ENCODE results near the gene PYROXD2. TPM values are rescaled to one million over a fixed set of nuclear protein-coding genes. Genes with fewer than 3 reads are reported as not detected.

PYROXD2 gene
- total RNA-seq, 6 experiments from 2014 or later, result 3.0 to 25.3 (median 7.1) TPM

DNA sequence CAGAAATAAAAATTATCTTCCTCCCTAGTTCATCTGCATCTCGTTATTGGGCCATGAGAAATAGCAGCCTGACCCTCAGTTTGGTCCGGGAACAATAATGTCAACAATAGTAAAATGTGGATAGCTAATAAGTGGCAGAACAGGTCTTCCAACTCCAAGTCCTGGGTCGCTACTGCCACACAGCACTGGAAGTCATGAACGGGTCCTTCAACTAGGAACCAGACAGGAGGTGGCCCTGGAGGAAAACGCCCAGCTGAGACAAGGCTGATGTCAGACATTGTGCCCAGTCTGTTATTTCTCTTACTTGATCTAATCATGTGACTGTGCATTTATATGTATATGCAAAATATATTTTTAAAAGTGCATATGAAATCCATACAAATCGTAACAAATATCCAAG lies 51.8 kb downstream of the PYROXD2 start:
- TF ChIP-seq, protein P1, sequence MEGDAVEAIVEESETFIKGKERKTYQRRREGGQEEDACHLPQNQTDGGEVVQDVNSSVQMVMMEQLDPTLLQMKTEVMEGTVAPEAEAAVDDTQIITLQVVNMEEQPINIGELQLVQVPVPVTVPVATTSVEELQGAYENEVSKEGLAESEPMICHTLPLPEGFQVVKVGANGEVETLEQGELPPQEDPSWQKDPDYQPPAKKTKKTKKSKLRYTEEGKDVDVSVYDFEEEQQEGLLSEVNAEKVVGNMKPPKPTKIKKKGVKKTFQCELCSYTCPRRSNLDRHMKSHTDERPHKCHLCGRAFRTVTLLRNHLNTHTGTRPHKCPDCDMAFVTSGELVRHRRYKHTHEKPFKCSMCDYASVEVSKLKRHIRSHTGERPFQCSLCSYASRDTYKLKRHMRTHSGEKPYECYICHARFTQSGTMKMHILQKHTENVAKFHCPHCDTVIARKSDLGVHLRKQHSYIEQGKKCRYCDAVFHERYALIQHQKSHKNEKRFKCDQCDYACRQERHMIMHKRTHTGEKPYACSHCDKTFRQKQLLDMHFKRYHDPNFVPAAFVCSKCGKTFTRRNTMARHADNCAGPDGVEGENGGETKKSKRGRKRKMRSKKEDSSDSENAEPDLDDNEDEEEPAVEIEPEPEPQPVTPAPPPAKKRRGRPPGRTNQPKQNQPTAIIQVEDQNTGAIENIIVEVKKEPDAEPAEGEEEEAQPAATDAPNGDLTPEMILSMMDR (IDR thresholded peaks at IDR 0.05), result no peak
- no peak for TF ChIP-seq POLR2A (IDR thresholded peaks at IDR 0.05)
- Histone ChIP-seq H3K9me3 (no peaks in the 10 kb centered on the region), H3K36me3 (no peaks in the 10 kb centered on the region), H3K4me1 (no peaks in the 10 kb centered on the region), H3K27ac (no peak overlapping the region), H3K4me3 (no peak overlapping the region), H3K27me3 (no peaks in the 10 kb centered on the region)
- DNase-seq (no peak), ATAC-seq (no peak)
- WGBS (ENCODE audit: insufficient coverage, low coverage, low lambda C conversion rate, missing lambda C conversion rate), result 80% methylated on average over 6 of the region's 6 CpGs
- intact Hi-C loops (cut with DNase I), result no loop called here

DNA sequence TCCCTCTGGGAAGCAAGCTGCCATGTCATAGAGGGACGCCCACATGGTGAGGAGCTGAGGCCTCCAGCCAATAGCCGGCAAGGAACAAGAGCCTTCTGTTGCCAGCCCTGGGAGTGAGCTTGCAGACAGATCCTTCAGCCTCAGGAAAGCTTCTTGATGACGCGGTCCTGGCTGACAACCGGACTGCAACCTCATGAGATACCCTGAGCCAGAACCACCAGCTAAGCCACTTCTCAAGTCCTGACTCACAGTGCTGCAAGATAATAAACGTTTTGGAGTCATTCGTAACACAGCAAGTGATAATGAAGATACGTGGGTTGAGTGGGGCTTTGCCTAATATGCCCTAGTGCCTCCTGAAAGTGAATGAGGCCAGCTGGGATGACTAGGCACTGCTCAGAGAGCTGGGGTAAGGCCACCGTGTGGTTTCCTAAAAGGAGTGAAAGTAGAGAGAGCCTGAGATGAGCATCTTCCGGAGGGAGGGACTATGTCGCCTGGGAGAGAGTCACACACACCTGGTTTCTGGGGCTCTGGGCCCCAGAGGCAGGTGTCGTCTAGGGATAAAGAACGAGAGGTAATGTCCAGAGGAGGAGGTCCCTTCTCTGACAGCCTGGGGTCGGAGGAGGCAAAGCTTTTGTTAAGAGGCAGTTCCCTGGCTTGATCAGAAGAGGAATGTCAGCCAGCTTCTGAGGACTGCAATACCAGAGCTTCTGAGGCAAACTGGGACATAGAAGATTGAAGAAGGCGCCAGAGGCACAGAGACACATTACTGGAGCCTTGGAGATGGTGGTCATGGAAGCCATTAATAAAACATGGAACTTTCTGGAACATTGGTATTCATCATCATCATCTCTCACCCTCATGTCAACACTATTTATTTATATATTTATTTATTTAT lies 53.6 kb downstream of the PYROXD2 start:
- intact Hi-C loops (cut with DNase I), result no loop called here
- ATAC-seq (peak; percentile 31 to 59 (median 42)), DNase-seq (no peak)
- WGBS (ENCODE audit: insufficient coverage, low coverage, low lambda C conversion rate, missing lambda C conversion rate), result 48% methylated on average over 13 of the region's 15 CpGs
- Histone ChIP-seq H3K36me3 (no peaks in the 10 kb centered on the region), H3K27me3 (no peaks in the 10 kb centered on the region), H3K9me3 (no peaks in the 10 kb centered on the region), H3K4me1 (no peaks in the 10 kb centered on the region), H3K4me3 (no peak overlapping the region), H3K27ac (no peak overlapping the region)
- no peak for TF ChIP-seq POLR2A (IDR thresholded peaks at IDR 0.05)
- TF ChIP-seq, protein P1 (IDR thresholded peaks at IDR 0.05), result no peak

DNA sequence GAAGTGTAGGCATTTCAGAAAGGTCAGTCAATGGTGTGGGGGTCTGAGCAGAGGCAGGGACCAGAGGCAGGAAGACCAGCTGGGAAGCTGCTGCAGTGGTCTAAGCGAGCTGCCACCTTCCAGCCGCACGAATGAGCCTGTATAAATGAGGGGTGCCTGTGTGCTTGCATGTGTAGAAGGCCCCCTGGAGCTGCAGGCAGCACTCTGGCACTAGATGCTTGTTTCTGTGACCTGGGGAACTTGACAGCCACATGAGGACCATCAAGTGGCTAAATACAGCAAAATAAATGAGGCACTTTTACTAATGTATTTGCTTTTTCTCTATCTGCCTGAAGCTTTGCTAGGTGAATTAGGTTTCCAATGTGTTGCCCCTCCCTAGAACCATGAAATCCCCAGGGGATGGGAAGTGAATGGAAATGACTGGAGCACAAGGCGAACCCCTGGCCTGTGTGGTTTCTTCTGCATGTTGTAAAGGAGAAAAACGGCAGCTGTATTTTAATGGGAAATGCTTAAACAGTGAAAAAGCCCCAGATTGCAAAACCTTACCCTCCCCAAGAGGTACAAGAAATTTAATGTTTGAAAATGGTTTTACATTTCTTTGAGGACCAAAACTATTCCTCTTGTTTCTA lies 57.7 kb downstream of the PYROXD2 start:
- H3K27ac ChIP-seq, result no peak overlapping the region
- H3K36me3 ChIP-seq, result no peaks in the 10 kb centered on the region
- 52% methylated on average over 2 of the region's 5 CpGs for WGBS (ENCODE audit: insufficient coverage, low coverage, low lambda C conversion rate, missing lambda C conversion rate)
- H3K4me3 ChIP-seq, result no peak overlapping the region
- no peak for TF ChIP-seq POLR2A (IDR thresholded peaks at IDR 0.05)
- TF ChIP-seq, protein P1 (IDR thresholded peaks at IDR 0.05), result no peak
- DNase-seq (no peak), ATAC-seq (no peak)
- no peaks in the 10 kb centered on the region for H3K27me3 ChIP-seq
- intact Hi-C loops (cut with DNase I), result no loop called here
- H3K9me3 ChIP-seq, result no peaks in the 10 kb centered on the region
- H3K4me1 ChIP-seq, result no peaks in the 10 kb centered on the region

DNA sequence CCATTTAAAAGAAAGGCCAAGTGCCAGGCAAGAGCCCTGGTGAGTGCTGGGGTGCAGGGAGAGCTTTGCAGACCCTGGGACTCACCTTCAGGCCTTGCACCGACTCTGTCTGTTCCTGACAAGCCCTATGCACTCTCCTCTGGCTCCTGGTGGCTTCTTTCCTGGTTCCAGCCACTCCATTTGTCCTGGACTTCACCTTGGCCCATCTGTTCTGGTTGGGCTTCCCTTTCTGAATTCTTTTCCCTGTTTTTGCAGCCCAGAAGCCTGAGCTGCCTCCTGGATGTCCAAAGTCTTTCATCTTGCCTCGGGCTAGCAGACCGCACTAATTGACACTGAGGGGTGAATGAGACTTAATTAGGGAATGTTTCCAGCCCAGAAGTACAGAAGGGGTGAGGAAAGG lies 60.5 kb downstream of the PYROXD2 start:
- TF ChIP-seq POLR2A (IDR thresholded peaks at IDR 0.05), result no peak
- TF ChIP-seq, protein P1 (IDR thresholded peaks at IDR 0.05), result no peak
- intact Hi-C loops (cut with DNase I), result no loop called here
- 67% methylated on average over 3 of the region's 3 CpGs for WGBS (ENCODE audit: insufficient coverage, low coverage, low lambda C conversion rate, missing lambda C conversion rate)
- no peak overlapping the region for H3K27ac ChIP-seq
- DNase-seq, result no peak
- no peaks in the 10 kb centered on the region for H3K9me3 ChIP-seq
- no peaks in the 10 kb centered on the region for H3K4me1 ChIP-seq
- no peaks in the 10 kb centered on the region for H3K36me3 ChIP-seq
- no peak for ATAC-seq
- no peaks in the 10 kb centered on the region for H3K27me3 ChIP-seq
- no peak overlapping the region for H3K4me3 ChIP-seq
